ENCODE measurements around the gene GSTA5.

Gene GSTA5

DNA sequence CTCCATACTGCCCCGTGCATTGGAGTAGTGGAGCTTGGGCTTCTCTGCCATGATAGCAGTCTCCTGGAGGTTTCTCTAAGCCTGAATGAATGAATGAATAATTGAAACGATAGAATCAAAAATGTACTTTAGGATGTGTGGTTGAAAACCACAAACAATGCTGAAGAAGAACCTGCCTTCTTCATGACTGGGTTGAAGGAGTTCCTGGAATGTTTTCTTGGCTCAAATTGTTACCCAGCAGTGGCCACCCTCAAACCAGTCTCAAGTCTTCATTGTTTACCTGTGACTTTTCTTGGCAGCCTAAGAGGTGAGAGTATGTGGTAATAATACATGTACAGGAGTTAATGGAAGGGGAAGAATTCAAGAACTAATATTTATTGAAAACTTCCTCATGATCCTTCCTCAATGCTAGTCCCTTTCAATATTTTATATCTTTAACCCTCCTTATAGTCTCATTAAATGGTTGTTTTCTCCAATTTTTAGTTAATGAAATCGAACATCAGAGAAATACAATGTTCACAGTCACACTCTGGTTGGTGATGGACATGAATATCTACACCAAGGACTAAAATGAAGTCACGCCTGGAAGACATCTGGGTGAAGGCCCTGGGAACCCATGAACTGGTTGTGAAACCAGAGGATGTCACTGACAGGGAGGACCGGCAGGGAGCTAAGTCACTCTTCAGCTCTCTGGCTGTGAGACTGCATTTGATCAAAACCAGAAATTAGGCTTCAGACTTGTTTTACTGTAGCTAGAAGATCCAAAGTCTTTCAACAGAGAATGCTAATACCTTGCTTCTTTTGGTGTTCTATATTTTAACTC is at the start of gene GSTA5:
TSS of gene GSTA5 (minus strand) at position 51 of the 823 bp plus-strand sequence.
- in situ Hi-C loops (cut with HindIII; ENCODE audit: low sequenced_read_pairs): no loop called here
- TF ChIP-seq, protein P1, sequence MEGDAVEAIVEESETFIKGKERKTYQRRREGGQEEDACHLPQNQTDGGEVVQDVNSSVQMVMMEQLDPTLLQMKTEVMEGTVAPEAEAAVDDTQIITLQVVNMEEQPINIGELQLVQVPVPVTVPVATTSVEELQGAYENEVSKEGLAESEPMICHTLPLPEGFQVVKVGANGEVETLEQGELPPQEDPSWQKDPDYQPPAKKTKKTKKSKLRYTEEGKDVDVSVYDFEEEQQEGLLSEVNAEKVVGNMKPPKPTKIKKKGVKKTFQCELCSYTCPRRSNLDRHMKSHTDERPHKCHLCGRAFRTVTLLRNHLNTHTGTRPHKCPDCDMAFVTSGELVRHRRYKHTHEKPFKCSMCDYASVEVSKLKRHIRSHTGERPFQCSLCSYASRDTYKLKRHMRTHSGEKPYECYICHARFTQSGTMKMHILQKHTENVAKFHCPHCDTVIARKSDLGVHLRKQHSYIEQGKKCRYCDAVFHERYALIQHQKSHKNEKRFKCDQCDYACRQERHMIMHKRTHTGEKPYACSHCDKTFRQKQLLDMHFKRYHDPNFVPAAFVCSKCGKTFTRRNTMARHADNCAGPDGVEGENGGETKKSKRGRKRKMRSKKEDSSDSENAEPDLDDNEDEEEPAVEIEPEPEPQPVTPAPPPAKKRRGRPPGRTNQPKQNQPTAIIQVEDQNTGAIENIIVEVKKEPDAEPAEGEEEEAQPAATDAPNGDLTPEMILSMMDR (IDR thresholded peaks at IDR 0.05; ENCODE audit: low read depth, low read length, missing control alignments): no peak
- no peak within 1 kb of the TSS for H3K4me3 ChIP-seq (ENCODE audit: low read depth, low read length)
- peak; percentile 53 for DNase-seq (ENCODE audit: low read depth)

DNA sequence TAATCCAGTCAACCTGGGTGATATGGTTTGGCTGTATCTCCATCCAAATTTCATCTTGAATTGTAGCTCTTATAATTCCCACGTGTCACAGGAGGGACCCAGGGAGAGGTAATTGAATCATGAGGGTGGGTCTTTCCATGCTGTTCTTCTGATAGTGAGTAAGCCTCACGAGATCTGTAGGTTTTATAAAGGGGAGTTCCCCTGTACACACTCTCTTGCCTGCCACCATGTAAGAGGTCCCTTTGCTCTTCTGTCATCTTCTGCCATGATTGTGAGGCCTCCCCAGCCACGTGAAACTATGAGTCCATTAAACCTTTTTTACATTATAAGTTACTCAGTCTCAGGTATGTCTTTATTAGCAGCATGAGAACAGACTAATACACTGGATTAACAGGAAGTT is 49.4 kb upstream of the GSTA5 start:
- no peak overlapping the region for H3K4me3 ChIP-seq (ENCODE audit: low read depth, low read length)
- no peak for DNase-seq (ENCODE audit: low read depth)
- in situ Hi-C loops (cut with HindIII; ENCODE audit: low sequenced_read_pairs): no loop called here

DNA sequence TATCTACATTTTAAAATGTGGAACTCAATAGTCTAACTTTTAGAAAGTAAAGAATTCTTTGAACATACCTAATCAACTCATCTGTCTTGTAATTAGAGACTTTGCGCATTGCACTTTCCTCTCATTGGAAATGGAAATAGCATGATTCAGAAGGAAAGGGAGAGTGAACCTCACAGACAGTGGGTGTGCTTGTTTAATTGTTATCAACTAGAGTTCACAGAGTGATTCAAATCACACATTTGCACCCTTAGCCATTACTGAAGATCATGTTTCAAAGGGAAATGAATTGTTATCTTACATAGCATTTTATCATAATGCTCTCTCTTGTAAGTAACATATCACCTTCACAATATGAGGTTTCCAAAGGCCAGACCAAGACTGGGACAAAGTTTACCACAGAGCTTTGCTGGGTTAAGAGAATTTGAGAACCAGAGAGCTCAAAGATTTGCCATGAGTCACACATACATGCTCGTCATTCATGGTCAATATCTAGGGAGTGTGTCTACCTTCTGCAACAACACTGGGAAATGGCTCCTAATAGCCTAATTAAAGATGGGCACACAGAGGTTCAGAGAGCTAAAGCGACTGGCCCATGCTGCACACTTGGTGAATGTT is 47.4 kb upstream of the GSTA5 start:
- TF ChIP-seq, protein P1 (IDR thresholded peaks at IDR 0.05; ENCODE audit: low read depth, low read length, missing control alignments): no peak
- no peak overlapping the region for H3K4me3 ChIP-seq (ENCODE audit: low read depth, low read length)
- in situ Hi-C loops (cut with HindIII; ENCODE audit: low sequenced_read_pairs): no loop called here
- DNase-seq (ENCODE audit: low read depth): no peak

More for the DNA sequence above, 49.4 kb upstream of the GSTA5 start:
- TF ChIP-seq, protein P1 (IDR thresholded peaks at IDR 0.05; ENCODE audit: low read depth, low read length, missing control alignments): no peak

DNA sequence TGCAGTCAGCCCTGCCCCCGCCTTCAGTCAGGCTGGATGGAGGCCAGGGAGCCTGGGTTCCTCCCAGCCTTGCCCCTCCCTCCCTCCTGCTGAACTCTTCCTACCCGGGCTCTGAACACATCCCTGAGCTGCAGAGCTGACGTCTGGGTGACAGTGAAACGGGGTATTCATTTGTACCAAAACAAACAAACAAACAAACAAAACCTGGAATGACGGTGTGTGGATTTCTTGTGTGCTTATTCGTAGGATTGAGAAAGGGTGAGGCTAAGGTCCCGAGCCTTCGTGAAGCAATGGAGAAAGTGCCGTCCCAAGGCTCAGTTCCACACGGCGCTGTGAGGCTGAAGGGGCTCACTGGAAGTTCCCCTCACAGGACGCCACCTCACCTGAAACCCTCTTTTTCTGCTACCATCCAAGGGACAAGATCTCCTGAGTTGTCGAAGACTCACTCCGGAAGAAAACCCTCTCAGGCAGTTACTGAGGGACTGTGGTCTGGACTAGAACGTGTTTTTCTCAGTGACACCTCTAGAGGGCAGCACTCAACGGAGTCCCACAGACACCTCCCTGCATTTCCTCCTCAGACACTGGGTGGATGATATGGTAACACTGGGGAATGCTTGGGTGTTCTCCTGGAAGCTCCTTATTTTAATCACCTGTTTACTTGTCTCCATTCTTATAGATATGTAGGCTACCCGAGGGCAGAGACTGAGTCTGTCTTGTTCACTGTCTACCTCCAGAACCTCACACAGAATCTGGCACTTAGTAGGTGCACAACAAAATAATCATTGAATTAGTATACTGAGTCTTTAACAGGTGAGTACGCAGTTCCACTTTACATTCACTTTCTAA is 41.6 kb upstream of the GSTA5 start:
- DNase-seq (ENCODE audit: low read depth): peak; percentile 35
- TF ChIP-seq, protein P1 (IDR thresholded peaks at IDR 0.05; ENCODE audit: low read depth, low read length, missing control alignments): peak; percentile 85
- in situ Hi-C loops (cut with HindIII; ENCODE audit: low sequenced_read_pairs): no loop called here
- H3K4me3 ChIP-seq (ENCODE audit: low read depth, low read length): peak overlapping the region; percentile 45

DNA sequence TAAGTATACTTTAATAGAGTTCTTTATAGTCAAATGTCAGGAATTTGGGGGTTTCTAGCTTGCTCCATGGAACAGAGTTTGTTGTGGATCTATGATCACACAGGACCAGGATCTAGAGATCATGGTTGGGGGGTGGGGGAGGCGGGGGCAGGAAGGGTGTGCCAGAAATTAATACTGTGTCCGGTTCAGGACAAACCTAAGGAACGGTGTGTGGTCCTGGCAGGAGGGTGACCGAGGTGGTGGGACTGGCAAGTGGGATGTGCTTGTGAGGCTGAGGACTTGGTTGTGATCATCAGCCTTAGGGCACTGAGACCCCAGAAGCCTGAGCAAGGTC is 41.0 kb upstream of the GSTA5 start:
- TF ChIP-seq, protein P1 (IDR thresholded peaks at IDR 0.05; ENCODE audit: low read depth, low read length, missing control alignments): no peak
- in situ Hi-C loops (cut with HindIII; ENCODE audit: low sequenced_read_pairs): no loop called here
- no peak overlapping the region for H3K4me3 ChIP-seq (ENCODE audit: low read depth, low read length)
- no peak for DNase-seq (ENCODE audit: low read depth)

DNA sequence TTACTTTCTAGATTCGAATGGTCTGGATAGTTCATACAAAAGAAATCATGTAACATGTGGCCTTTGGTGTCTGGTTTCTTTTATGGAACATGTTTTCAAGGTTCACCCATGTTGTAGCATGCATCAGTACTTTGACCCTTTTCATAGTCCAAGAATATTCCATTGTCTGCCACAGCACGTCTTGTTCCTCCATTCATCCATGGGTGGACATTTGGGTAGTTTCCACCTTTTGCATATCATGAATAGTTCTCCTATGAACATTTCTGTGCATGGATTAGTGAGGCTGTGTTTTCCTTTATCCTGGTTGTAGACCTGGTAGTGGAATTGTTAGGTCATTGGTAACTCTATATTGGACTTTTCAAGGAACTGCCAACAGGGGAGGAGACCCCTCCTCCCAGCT is 37.2 kb upstream of the GSTA5 start:
- TF ChIP-seq, protein P1 (IDR thresholded peaks at IDR 0.05; ENCODE audit: low read depth, low read length, missing control alignments): no peak
- H3K4me3 ChIP-seq (ENCODE audit: low read depth, low read length): no peak overlapping the region
- in situ Hi-C loops (cut with HindIII; ENCODE audit: low sequenced_read_pairs): no loop called here
- no peak for DNase-seq (ENCODE audit: low read depth)

Measured in astrocyte of the cerebellum (primary cell).